Breast epithelium (tissue), 4 donors: ENCODE data around the gene NAA15. TPM values are rescaled to one million over a fixed set of nuclear protein-coding genes. Genes with fewer than 3 reads are reported as not detected.
"Not testable (repeated sequence)": the region's sequence is repeated elsewhere in the genome, so short reads cannot be mapped to it uniquely, and the experiment has no call there.

Experiments used
- DNase-seq, 2 donors: peaks; one replicate each; pipeline ENCODE4 v3.0.0-alpha.2; 2019; ENCODE audit warnings: low spot score in 2 of 2
- H3K27ac ChIP-seq, 2 donors: fragments of 200-600 bp; sonication (generic) in 1 of 2; one replicate each; pipeline ENCODE4 v1.5.1; 2016 to 2019; ENCODE audit warnings: mild to moderate bottlenecking in 1 of 2
- H3K27me3 ChIP-seq, 2 donors: fragments of 200-600 bp; sonication (generic) in 1 of 2; one replicate each; pipeline versions ENCODE4 v1.5.1 to v1.6.0; 2017 to 2019; ENCODE audit warnings: control low read depth in 1 of 2, mild to moderate bottlenecking in 1 of 2
- H3K36me3 ChIP-seq: fragments of 200-600 bp; one replicate; pipeline ENCODE4 v1.5.1; 2019
- H3K4me1 ChIP-seq, 2 donors: fragments of 200-600 bp; sonication (generic); one replicate each; pipeline ENCODE4 v1.5.1; 2016 to 2019; ENCODE audit warnings: control low read depth in 1 of 2
- H3K4me3 ChIP-seq, 3 donors: fragments of 200-600 bp; sonication (generic); 1 replicate in 2 of 3; 2 replicates in 1 of 3; pipeline ENCODE4 v1.5.1; 2016 to 2019; ENCODE audit warnings: mild to moderate bottlenecking in 3 of 3, moderate library complexity in 2 of 3
- H3K9me3 ChIP-seq, 2 donors: fragments of 200-600 bp; sonication (generic) in 1 of 2; one replicate each; pipeline ENCODE4 v1.5.1; 2016 to 2019; ENCODE audit warnings: control low read depth in 1 of 2
- CTCF ChIP-seq, 3 donors: fragments of 450-650 bp; IDR thresholded peaks; one replicate each; pipeline ENCODE4 v1.5.1; 2016 to 2017; ENCODE audit warnings: antibody characterized with exemption in 3 of 3, mild to moderate bottlenecking in 3 of 3, moderate library complexity in 3 of 3
- POLR2A ChIP-seq: fragments of 450-650 bp; IDR thresholded peaks from one replicate; pipeline ENCODE4 v1.6.1; 2016; ENCODE audit warnings: antibody characterized with exemption, mild to moderate bottlenecking, moderate library complexity
- POLR2AphosphoS5 ChIP-seq, 3 donors: sonication (generic); formaldehyde crosslinking; IDR thresholded peaks; one replicate each; pipeline ENCODE4 v1.6.1; 2017; ENCODE audit warnings: antibody characterized with exemption in 3 of 3
- intact Hi-C: fragments of 100-400 bp; cut with DNase I; formaldehyde crosslinking; loops from one replicate; pipeline ENCODE4 v1.15.1; 2023; ENCODE audit warnings: low total_unique reads
- total RNA-seq, 3 donors: library from RNA; depleted of rRNA; stranded (reverse); fragments of >200 nt; gene quantifications; one replicate each; pipeline ENCODE4 v1.1.0, GENCODE V29; 2016

NAA15 gene
- total RNA-seq, 3 donors from 2014 or later: 28.5 to 49.9 (median 34.1) TPM

- intact Hi-C loops: no loop called here
- Histone ChIP-seq H3K9me3 (no peaks in the 10 kb centered on the region), H3K27ac (no peak overlapping the region), H3K4me3 (no peak overlapping the region), H3K4me1 (no peaks in the 10 kb centered on the region), H3K27me3 (no peaks in the 10 kb centered on the region), H3K36me3 (no peaks in the 10 kb centered on the region)
- DNase-seq: no peak
- TF ChIP-seq POLR2A: no peak
- TF ChIP-seq POLR2AphosphoS5 (IDR thresholded peaks at IDR 0.05): no peak
- no peak for TF ChIP-seq CTCF (IDR thresholded peaks at IDR 0.05)
These were observed 100.1 kb downstream of the NAA15 start for GRCh38 chr4:139401368-139401767.

GRCh38 chr4:139402436-139402835 is 101.1 kb downstream of the NAA15 start:
- intact Hi-C loops: no loop called here
- TF ChIP-seq CTCF (IDR thresholded peaks at IDR 0.05) (no peak), POLR2AphosphoS5 (IDR thresholded peaks at IDR 0.05) (no peak), POLR2A (no peak)
- Histone ChIP-seq H3K4me1 (no peaks in the 10 kb centered on the region), H3K9me3 (no peaks in the 10 kb centered on the region), H3K27ac (no peak overlapping the region), H3K4me3 (no peak overlapping the region), H3K36me3 (no peaks in the 10 kb centered on the region), H3K27me3 (no peaks in the 10 kb centered on the region)
- no peak for DNase-seq

- no peak for DNase-seq
- intact Hi-C loops: no loop called here
- no peaks in the 10 kb centered on the region for H3K27me3 ChIP-seq
- H3K36me3 ChIP-seq: no peaks in the 10 kb centered on the region
- H3K4me3 ChIP-seq: no peak overlapping the region
- TF ChIP-seq POLR2AphosphoS5 (IDR thresholded peaks at IDR 0.05): no peak
- TF ChIP-seq POLR2A: no peak
- no peak for TF ChIP-seq CTCF (IDR thresholded peaks at IDR 0.05)
- H3K27ac ChIP-seq: no peak overlapping the region
- H3K9me3 ChIP-seq: no peaks in the 10 kb centered on the region
- no peaks in the 10 kb centered on the region for H3K4me1 ChIP-seq
These were observed 102.2 kb downstream of the NAA15 start for GRCh38 chr4:139403462-139403861.

- TF ChIP-seq POLR2AphosphoS5 (IDR thresholded peaks at IDR 0.05): no peak
- no peak for TF ChIP-seq POLR2A
- TF ChIP-seq CTCF (IDR thresholded peaks at IDR 0.05): no peak
- H3K27me3 ChIP-seq: no peaks in the 10 kb centered on the region
- no peak overlapping the region for H3K4me3 ChIP-seq
- DNase-seq: no peak
- H3K9me3 ChIP-seq: peaks cover 7 to 10% of the 10 kb centered on the region in 2 donors
- no peaks in the 10 kb centered on the region for H3K4me1 ChIP-seq
- H3K27ac ChIP-seq: no peak overlapping the region
- H3K36me3 ChIP-seq: no peaks in the 10 kb centered on the region
- intact Hi-C loops: no loop called here
These were observed 109.0 kb downstream of the NAA15 start for GRCh38 chr4:139410312-139410711.

GRCh38 chr4:139414671-139415210 is 113.4 kb downstream of the NAA15 start:
- H3K4me1 ChIP-seq, H3K27me3 ChIP-seq, H3K36me3 ChIP-seq, H3K4me3 ChIP-seq, H3K27ac ChIP-seq, intact Hi-C loops, DNase-seq: not testable (repeated sequence)
- H3K9me3 ChIP-seq: peaks cover 7 to 10% of the 10 kb centered on the region in 2 donors
